Mucosa of rectum (tissue), 2 donors: ENCODE measurements around the gene DCHS2.
"Not testable (repeated sequence)": the region's sequence is repeated elsewhere in the genome, so short reads cannot be mapped to it uniquely, and the experiment has no call there.

Experiments
- H3K27ac ChIP-seq, 2 donors: one replicate each; pipeline ENCODE4 v1.7.0; 2013; ENCODE audit warnings: inconsistent platforms in 2 of 2, low read depth in 2 of 2, low read length in 2 of 2
- H3K27me3 ChIP-seq, 2 donors: one replicate each; pipeline ENCODE4 v1.7.0; 2013; ENCODE audit warnings: low read length in 2 of 2; ENCODE audit not compliant: control insufficient read depth in 2 of 2, insufficient read depth in 2 of 2
- H3K36me3 ChIP-seq, 2 donors: one replicate each; pipeline ENCODE4 v1.7.0; 2013; ENCODE audit warnings: low read length in 2 of 2; ENCODE audit not compliant: control insufficient read depth in 2 of 2, insufficient read depth in 2 of 2
- H3K4me1 ChIP-seq, 2 donors: one replicate each; pipeline ENCODE4 v1.7.0; 2013; ENCODE audit warnings: low read length in 2 of 2, mild to moderate bottlenecking in 1 of 2; ENCODE audit not compliant: control insufficient read depth in 2 of 2, insufficient read depth in 2 of 2
- H3K4me3 ChIP-seq, 2 donors: one replicate each; pipeline ENCODE4 v1.7.0; 2013; ENCODE audit warnings: low read length in 2 of 2
- H3K9ac ChIP-seq, 2 donors: one replicate each; pipeline ENCODE4 v1.7.0; 2013; ENCODE audit warnings: low read length in 2 of 2, low read depth in 1 of 2, mild to moderate bottlenecking in 1 of 2
- H3K9me3 ChIP-seq, 2 donors: one replicate each; pipeline ENCODE4 v1.7.0; 2013; ENCODE audit warnings: low read length in 2 of 2; ENCODE audit not compliant: control insufficient read depth in 2 of 2
- donor health status: healthy.
- donor health status: Normal muscosa, but diverticular disease.

DCHS2 gene

GRCh38 chr4:154292589-154292988 is 199.0 kb downstream of the DCHS2 start:
- no peak overlapping the region for H3K4me3 ChIP-seq
- no peak overlapping the region for H3K9ac ChIP-seq
- no peaks in the 10 kb centered on the region for H3K27me3 ChIP-seq
- H3K4me1 ChIP-seq, result no peaks in the 10 kb centered on the region
- H3K27ac ChIP-seq, result no peak overlapping the region
- no peaks in the 10 kb centered on the region for H3K9me3 ChIP-seq
- H3K36me3 ChIP-seq, result no peaks in the 10 kb centered on the region

- no peak overlapping the region for H3K9ac ChIP-seq
- H3K27ac ChIP-seq, result no peak overlapping the region
- no peaks in the 10 kb centered on the region for H3K4me1 ChIP-seq
- no peak overlapping the region for H3K4me3 ChIP-seq
- no peaks in the 10 kb centered on the region for H3K9me3 ChIP-seq
- H3K27me3 ChIP-seq, result no peaks in the 10 kb centered on the region
- H3K36me3 ChIP-seq, result no peaks in the 10 kb centered on the region
Observed at GRCh38 chr4:154277172-154277571, 214.4 kb downstream of the DCHS2 start.

- no peaks in the 10 kb centered on the region for H3K27me3 ChIP-seq
- no peaks in the 10 kb centered on the region for H3K36me3 ChIP-seq
- no peak overlapping the region for H3K4me3 ChIP-seq
- no peaks in the 10 kb centered on the region for H3K9me3 ChIP-seq
- no peak overlapping the region for H3K27ac ChIP-seq
- no peaks in the 10 kb centered on the region for H3K4me1 ChIP-seq
- no peak overlapping the region for H3K9ac ChIP-seq
Observed at GRCh38 chr4:154276496-154276895, 215.1 kb downstream of the DCHS2 start.

- Histone ChIP-seq H3K4me3 (no peak overlapping the region), H3K4me1 (no peaks in the 10 kb centered on the region), H3K27me3 (no peaks in the 10 kb centered on the region), H3K36me3 (no peaks in the 10 kb centered on the region), H3K27ac (no peak overlapping the region), H3K9ac (no peak overlapping the region), H3K9me3 (no peaks in the 10 kb centered on the region)
Observed at GRCh38 chr4:154254999-154255398, 236.6 kb downstream of the DCHS2 start.

- Histone ChIP-seq H3K27ac (no peak overlapping the region), H3K9me3 (no peaks in the 10 kb centered on the region)
Observed at GRCh38 chr4:154234576-154234975, 257.0 kb downstream of the DCHS2 start.

DNA sequence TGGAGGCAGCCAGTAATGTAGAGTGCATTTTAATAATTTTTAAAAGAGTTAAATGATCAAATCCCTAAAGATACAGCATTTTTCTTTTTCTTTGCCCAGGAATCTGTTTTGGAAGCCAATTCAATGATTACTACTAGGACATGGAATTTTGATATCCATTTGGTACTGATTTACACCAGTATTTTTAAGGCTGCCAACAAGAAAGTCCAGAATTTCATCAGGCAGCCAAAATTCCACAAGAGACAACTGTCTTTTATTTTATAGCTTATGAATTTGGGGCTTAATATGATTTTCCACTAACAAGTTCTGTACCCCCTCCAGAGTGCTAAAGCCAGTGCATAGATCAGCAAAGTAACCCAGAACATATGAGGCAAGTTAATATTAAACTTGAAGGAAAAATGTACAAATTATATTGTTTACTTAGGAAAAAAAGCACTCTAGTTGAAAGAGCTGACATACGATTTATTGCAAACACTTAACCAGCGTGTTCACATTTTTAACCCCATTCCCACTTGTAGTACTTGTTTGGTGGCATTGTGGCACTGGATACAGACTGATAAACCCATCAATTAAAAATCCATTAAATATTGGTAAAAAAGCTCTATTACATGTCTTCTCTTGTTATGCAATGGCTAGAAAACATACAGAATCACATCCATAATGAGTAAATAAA is 259.7 kb downstream of the DCHS2 start:
- no peaks in the 10 kb centered on the region for H3K4me1 ChIP-seq
- no peak overlapping the region for H3K9ac ChIP-seq
- no peak overlapping the region for H3K4me3 ChIP-seq
- H3K9me3 ChIP-seq, result no peaks in the 10 kb centered on the region
- H3K27ac ChIP-seq, result no peak overlapping the region
- no peaks in the 10 kb centered on the region for H3K27me3 ChIP-seq
- H3K36me3 ChIP-seq, result no peaks in the 10 kb centered on the region

More at GRCh38 chr4:154234576-154234975, 257.0 kb downstream of the DCHS2 start:
- H3K27me3 ChIP-seq, result no peaks in the 10 kb centered on the region
- H3K4me3 ChIP-seq, result no peak overlapping the region
- H3K36me3 ChIP-seq, result no peaks in the 10 kb centered on the region
- no peaks in the 10 kb centered on the region for H3K4me1 ChIP-seq
- H3K9ac ChIP-seq, result no peak overlapping the region

- no peaks in the 10 kb centered on the region for H3K27me3 ChIP-seq
- H3K27ac ChIP-seq, result no peak overlapping the region
- no peaks in the 10 kb centered on the region for H3K9me3 ChIP-seq
- H3K9ac ChIP-seq, result no peak overlapping the region
- no peak overlapping the region for H3K4me3 ChIP-seq
- H3K36me3 ChIP-seq, result no peaks in the 10 kb centered on the region
- no peaks in the 10 kb centered on the region for H3K4me1 ChIP-seq
Observed at GRCh38 chr4:154230723-154231122, 260.9 kb downstream of the DCHS2 start.

DNA sequence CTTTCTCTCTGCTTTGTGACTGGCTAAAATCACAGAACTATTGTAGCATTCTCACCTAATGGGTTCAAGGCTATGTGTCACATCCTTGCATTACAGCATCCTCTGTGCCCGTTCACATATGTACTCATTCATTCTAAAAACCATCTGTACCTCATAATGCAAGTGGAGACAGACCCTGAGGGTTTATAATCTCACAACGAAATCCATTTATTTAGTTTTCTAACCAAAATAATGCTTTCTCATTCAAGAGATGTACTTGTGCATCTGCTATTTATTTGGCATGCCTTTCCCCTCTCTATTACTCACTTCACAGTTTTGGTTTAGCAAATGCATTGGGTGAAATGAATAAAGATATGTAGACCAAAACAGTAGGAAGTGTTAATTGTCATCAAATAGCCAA is 261.5 kb downstream of the DCHS2 start:
- no peak overlapping the region for H3K27ac ChIP-seq
- H3K4me1 ChIP-seq, result no peaks in the 10 kb centered on the region
- no peak overlapping the region for H3K9ac ChIP-seq
- H3K9me3 ChIP-seq, result no peaks in the 10 kb centered on the region
- H3K4me3 ChIP-seq, result no peak overlapping the region
- H3K27me3 ChIP-seq, result no peaks in the 10 kb centered on the region
- no peaks in the 10 kb centered on the region for H3K36me3 ChIP-seq

DNA sequence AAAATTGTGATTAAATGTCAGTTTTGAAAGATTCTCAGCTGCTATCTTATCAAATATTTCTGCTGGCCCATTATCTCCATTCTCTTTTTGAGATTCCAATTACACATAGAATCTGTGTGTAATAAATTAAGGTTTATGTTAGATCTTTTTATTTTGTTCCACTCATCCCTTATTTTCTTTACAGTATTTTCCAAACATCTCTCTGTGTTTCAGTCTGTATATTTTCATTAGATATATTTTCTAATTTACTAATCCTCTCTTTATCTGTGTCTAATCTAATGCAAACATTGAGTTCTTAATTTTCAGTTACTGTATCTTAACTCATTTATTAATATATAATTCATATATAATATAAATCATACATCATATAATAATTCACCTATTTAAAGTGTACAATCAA is 268.7 kb downstream of the DCHS2 start:
- no peak overlapping the region for H3K4me3 ChIP-seq

GRCh38 chr4:154218051-154218450 is 273.5 kb downstream of the DCHS2 start:
- no peaks in the 10 kb centered on the region for H3K36me3 ChIP-seq
- no peak overlapping the region for H3K27ac ChIP-seq
- no peaks in the 10 kb centered on the region for H3K4me1 ChIP-seq
- no peaks in the 10 kb centered on the region for H3K27me3 ChIP-seq
- H3K4me3 ChIP-seq, result no peak overlapping the region
- H3K9ac ChIP-seq, result no peak overlapping the region
- no peaks in the 10 kb centered on the region for H3K9me3 ChIP-seq

More for the DNA sequence above, 268.7 kb downstream of the DCHS2 start:
- Histone ChIP-seq H3K27me3 (no peaks in the 10 kb centered on the region), H3K9me3 (peaks cover 0 to 6% of the 10 kb centered on the region in 2 donors), H3K36me3 (no peaks in the 10 kb centered on the region), H3K4me1 (no peaks in the 10 kb centered on the region), H3K9ac (no peak overlapping the region), H3K27ac (no peak overlapping the region)

GRCh38 chr4:154217384-154217783 is 274.2 kb downstream of the DCHS2 start:
- not testable (repeated sequence) for H3K4me1 ChIP-seq, H3K4me3 ChIP-seq, H3K27me3 ChIP-seq, H3K9ac ChIP-seq, H3K27ac ChIP-seq, H3K36me3 ChIP-seq, H3K9me3 ChIP-seq
